NCI-H2029 treated with DMSO at 0.1 percent for 48 hours (cell line): Measurements from ENCODE around the gene CRISPLD2.

Source experiments
- DNase-seq: peaks from one replicate; lab custom pipeline; 2025; lab: John Stamatoyannopoulos, UW

Gene CRISPLD2

GRCh38 chr16:84957792-84958191 lies 138.0 kb downstream of the CRISPLD2 start:
- DNase-seq, result no peak
